Spinal cord (tissue), 10 donors: ENCODE measurements around the gene KANK3. TPM values are rescaled to one million over a fixed set of nuclear protein-coding genes. Genes with fewer than 3 reads are reported as not detected.
"Not testable (repeated sequence)": the region's sequence is repeated elsewhere in the genome, so short reads cannot be mapped to it uniquely, and the experiment has no call there.

Experiments
- DNase-seq, 6 donors: peaks; one replicate each; pipeline versions ENCODE4 v3.0.0 to v3.0.0-alpha.2; 2013 to 2015; ENCODE audit warnings: low spot score in 6 of 6, low read depth in 4 of 6
- H3K27ac ChIP-seq: one replicate; pipeline ENCODE4 v1.5.1; 2013; ENCODE audit warnings: low read depth, low read length, control low read depth
- H3K27me3 ChIP-seq: one replicate; pipeline ENCODE4 v1.6.1; 2013; ENCODE audit warnings: low read length; ENCODE audit not compliant: control insufficient read depth, insufficient read depth
- H3K36me3 ChIP-seq: one replicate; pipeline ENCODE4 v1.6.1; 2013; ENCODE audit warnings: low read length; ENCODE audit not compliant: control insufficient read depth, insufficient read depth
- H3K4me1 ChIP-seq: one replicate; pipeline ENCODE4 v1.6.1; 2013; ENCODE audit warnings: low read length; ENCODE audit not compliant: control insufficient read depth, insufficient read depth
- H3K4me3 ChIP-seq: one replicate; pipeline ENCODE4 v1.5.1; 2013; ENCODE audit warnings: low read depth, low read length, control low read depth
- H3K9me3 ChIP-seq: one replicate; pipeline ENCODE4 v1.6.1; 2013; ENCODE audit warnings: low read length; ENCODE audit not compliant: control insufficient read depth, insufficient read depth
- WGBS: methylation state at CpG from one replicate; pipeline ENCODE4 v1.1.5; 2013; ENCODE audit warnings: missing lambda C conversion rate; ENCODE audit not compliant: insufficient coverage; 5-methylcytosine and 5-hydroxymethylcytosine counted together
- polyA plus RNA-seq, 2 donors: library from polyadenylated mRNA; unstranded; fragments of 120-200 nt; gene quantifications; one replicate each; pipeline ENCODE4 v1.2.1, GENCODE V29; 2013; ENCODE audit not compliant: insufficient read length in 2 of 2
- total RNA-seq, 2 donors: library from RNA; depleted of rRNA in 1 of 2; stranded (reverse); fragments of 120-200 nt in 1 of 2; fragments of >200 nt in 1 of 2; gene quantifications; one replicate each; pipeline versions ENCODE4 v1.2.3 to v1.2.4, GENCODE V29; 2013 to 2014
- donor health status: healthy.

Gene KANK3
- total and polyA plus RNA-seq, 4 donors: 4.3 to 14.4 (median 12.7) TPM

- Histone ChIP-seq H3K4me3 (peak overlapping the region; percentile 61), H3K36me3 (peaks cover 73% of the 10 kb centered on the region), H3K9me3 (no peaks in the 10 kb centered on the region), H3K4me1 (peaks cover 48% of the 10 kb centered on the region), H3K27me3 (no peaks in the 10 kb centered on the region), H3K27ac (no peak overlapping the region)
- WGBS: 58% methylated on average over 17 of the region's 17 CpGs
- DNase-seq: no peak
These were observed 34.2 kb downstream of the KANK3 start for GRCh38 chr19:8308891-8309291.

- peaks cover 48% of the 10 kb centered on the region for H3K4me1 ChIP-seq
- peak within 1 kb of the TSS; percentile 61 for H3K4me3 ChIP-seq
- no peaks in the 10 kb centered on the region for H3K27me3 ChIP-seq
- H3K36me3 ChIP-seq: peaks cover 74% of the 10 kb centered on the region
- no peak within 1 kb of the TSS for H3K27ac ChIP-seq
- peak; percentile 80 to 98 (median 90) for DNase-seq
- 0% methylated on average over 56 of the region's 63 CpGs for WGBS
- H3K9me3 ChIP-seq: no peaks in the 10 kb centered on the region
These were observed 34.8 kb downstream of the KANK3 start, which contains the start of gene CD320 for GRCh38 chr19:8307965-8308866. TSS of gene CD320 (minus strand) at chr19:8308358. CDS start at chr19:8308290, 68 bp downstream.

GRCh38 chr19:8307400-8307964 lies 35.6 kb downstream of the KANK3 start:
- 5% methylated on average over 22 of the region's 24 CpGs for WGBS
- Histone ChIP-seq H3K4me3 (peak overlapping the region; percentile 61), H3K9me3 (no peaks in the 10 kb centered on the region), H3K4me1 (peaks cover 51% of the 10 kb centered on the region), H3K36me3 (peaks cover 73% of the 10 kb centered on the region), H3K27me3 (no peaks in the 10 kb centered on the region), H3K27ac (no peak overlapping the region)
- DNase-seq: no peak

- Histone ChIP-seq H3K4me3 (no peak overlapping the region), H3K36me3 (peaks cover 73% of the 10 kb centered on the region), H3K27me3 (no peaks in the 10 kb centered on the region), H3K4me1 (peaks cover 49% of the 10 kb centered on the region), H3K9me3 (no peaks in the 10 kb centered on the region), H3K27ac (no peak overlapping the region)
- 82% methylated on average over 16 of the region's 17 CpGs for WGBS
- no peak for DNase-seq
These were observed 36.6 kb downstream of the KANK3 start for GRCh38 chr19:8306235-8307054.

GRCh38 chr19:8305798-8306197 lies 37.3 kb downstream of the KANK3 start:
- DNase-seq: no peak
- WGBS: 73% methylated on average over 3 of the region's 4 CpGs
- H3K36me3 ChIP-seq: peaks cover 67% of the 10 kb centered on the region

GRCh38 chr19:8304841-8305621 lies 38.0 kb downstream of the KANK3 start:
- peak in 1 of 6 donors; percentile 23 for DNase-seq
- H3K27ac ChIP-seq: no peak overlapping the region

More at GRCh38 chr19:8305798-8306197, 37.3 kb downstream of the KANK3 start:
- Histone ChIP-seq H3K4me3 (no peak overlapping the region), H3K9me3 (no peaks in the 10 kb centered on the region), H3K27ac (no peak overlapping the region), H3K4me1 (peaks cover 48% of the 10 kb centered on the region), H3K27me3 (no peaks in the 10 kb centered on the region)

GRCh38 chr19:8302734-8303133 lies 40.3 kb downstream of the KANK3 start:
- H3K36me3 ChIP-seq: peaks cover 50% of the 10 kb centered on the region
- H3K4me3 ChIP-seq: no peak overlapping the region
- DNase-seq: no peak
- no peaks in the 10 kb centered on the region for H3K9me3 ChIP-seq
- no peaks in the 10 kb centered on the region for H3K27me3 ChIP-seq
- H3K27ac ChIP-seq: no peak overlapping the region
- 84% methylated on average over 6 of the region's 7 CpGs for WGBS
- peaks cover 32% of the 10 kb centered on the region for H3K4me1 ChIP-seq

More at GRCh38 chr19:8304841-8305621, 38.0 kb downstream of the KANK3 start:
- Histone ChIP-seq H3K9me3 (no peaks in the 10 kb centered on the region), H3K27me3 (no peaks in the 10 kb centered on the region), H3K4me3 (no peak overlapping the region), H3K4me1 (peaks cover 48% of the 10 kb centered on the region), H3K36me3 (peaks cover 60% of the 10 kb centered on the region)
- WGBS: 69% methylated on average over 33 of the region's 33 CpGs

- H3K27ac ChIP-seq: no peak overlapping the region
- 78% methylated on average over 8 of the region's 11 CpGs for WGBS
- DNase-seq: no peak
These were observed 40.7 kb downstream of the KANK3 start for GRCh38 chr19:8302357-8302691.

GRCh38 chr19:8291337-8291736 lies 51.7 kb downstream of the KANK3 start:
- H3K4me3 ChIP-seq, DNase-seq: not testable (repeated sequence)
- no CpG with 5 or more reads among the region's 9 CpGs for WGBS

More at GRCh38 chr19:8302357-8302691, 40.7 kb downstream of the KANK3 start:
- Histone ChIP-seq H3K4me1 (peaks cover 28% of the 10 kb centered on the region), H3K4me3 (no peak overlapping the region), H3K9me3 (no peaks in the 10 kb centered on the region), H3K27me3 (no peaks in the 10 kb centered on the region), H3K36me3 (peaks cover 50% of the 10 kb centered on the region)

More at GRCh38 chr19:8291337-8291736, 51.7 kb downstream of the KANK3 start:
- H3K9me3 ChIP-seq, H3K27me3 ChIP-seq, H3K36me3 ChIP-seq, H3K27ac ChIP-seq, H3K4me1 ChIP-seq: not testable (repeated sequence)
